Measurements from ENCODE around the gene GALR2.

DNA sequence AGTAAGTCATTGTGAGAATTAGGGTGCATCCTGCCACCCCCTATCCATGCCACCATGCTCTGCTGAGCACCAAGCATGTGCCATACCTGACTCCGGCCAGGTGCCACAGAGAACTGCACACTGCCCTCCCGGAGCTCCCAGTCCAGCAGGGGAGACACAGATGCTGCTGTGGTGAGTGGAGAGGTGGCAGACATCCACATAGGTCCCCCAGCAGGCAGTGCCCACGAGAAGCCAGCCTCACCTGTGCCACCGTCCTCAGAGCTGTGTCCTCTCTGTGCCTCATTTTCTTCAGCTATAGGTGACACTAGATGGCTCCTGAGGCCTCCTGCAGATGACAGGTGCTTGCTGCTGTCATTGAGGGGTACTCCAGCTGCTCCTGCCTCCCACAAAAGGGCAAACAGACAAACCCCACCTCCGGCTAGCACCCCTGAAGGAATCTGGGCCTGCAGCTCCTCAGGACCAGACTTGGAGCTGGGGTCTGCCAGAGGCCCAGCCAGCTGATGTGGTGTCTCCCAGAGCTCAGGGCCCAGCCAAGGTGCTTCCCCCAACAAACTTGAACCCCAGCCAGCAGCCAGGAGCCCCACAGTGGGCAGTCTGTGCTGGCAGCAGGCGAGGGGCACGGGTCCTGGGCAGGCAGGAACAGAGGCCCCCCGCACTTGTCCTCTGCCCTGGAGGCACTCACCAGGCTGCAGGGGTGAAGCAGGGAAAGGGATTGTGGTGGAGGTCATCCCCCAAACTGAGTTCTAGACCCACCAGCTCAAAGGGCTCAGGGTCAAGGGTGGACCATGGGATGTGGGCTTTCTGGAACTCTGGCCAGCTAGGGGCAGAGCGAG is 49.4 kb downstream of the GALR2 start:
- TF ChIP-seq GATA3 (IDR thresholded peaks at IDR 0.05; ENCODE audit: low read depth, low read length), result no peak
- no peak for TF ChIP-seq GATA2 (IDR thresholded peaks at IDR 0.05; ENCODE audit: low read depth, low read length)

Measured in SH-SY5Y (cell line).